Calu3 (cell line): ENCODE measurements around the gene KHDRBS1. TPM values are rescaled to one million over a fixed set of nuclear protein-coding genes. Genes with fewer than 3 reads are reported as not detected.

Experiments used
- BruUV-seq: library from RNA; stranded (reverse); fragments of 400-500 nt; replicated peaks from 2 replicates; lab custom pipeline; 2021; lab: Mats Ljungman, UMichigan
- CTCF ChIA-PET: fragments of 300-600 bp; sonication (Branson Sonifier 250); formaldehyde crosslinking; loops from one replicate; lab custom pipeline; 2022; ENCODE audit warnings: antibody characterized with exemption; lab: Charles Lee
- DNase-seq: peaks from one replicate; pipeline ENCODE4 v3.0.0; 2022
- H3K27ac Mint-ChIP-seq: one replicate; pipeline ENCODE4 v1.8.0; 2022; ENCODE audit warnings: mixed read lengths; ENCODE audit not compliant: unreplicated experiment
- H3K27me3 Mint-ChIP-seq: one replicate; pipeline ENCODE4 v1.8.0; 2022; ENCODE audit warnings: mixed read lengths; ENCODE audit not compliant: unreplicated experiment
- H3K36me3 Mint-ChIP-seq: one replicate; pipeline ENCODE4 v1.8.0; 2022; ENCODE audit warnings: mild to moderate bottlenecking, moderate library complexity, mixed read lengths; ENCODE audit not compliant: insufficient read depth, unreplicated experiment
- H3K4me1 Mint-ChIP-seq: one replicate; pipeline ENCODE4 v1.8.0; 2022; ENCODE audit warnings: mild to moderate bottlenecking, low read depth, mixed read lengths; ENCODE audit not compliant: unreplicated experiment
- H3K4me3 Mint-ChIP-seq: one replicate; pipeline ENCODE4 v1.8.0; 2022; ENCODE audit warnings: mild to moderate bottlenecking, low read depth, moderate library complexity, mixed read lengths; ENCODE audit not compliant: unreplicated experiment
- H3K9me3 Mint-ChIP-seq: one replicate; pipeline ENCODE4 v1.8.0; 2022; ENCODE audit warnings: low read depth, mixed read lengths; ENCODE audit not compliant: unreplicated experiment
- intact Hi-C: fragments of 100-400 bp; cut with micrococcal nuclease; formaldehyde crosslinking; loops from one replicate; pipeline ENCODE4 v1.10.0; 2022; ENCODE audit not compliant: unreplicated experiment
- total RNA-seq: library from RNA; stranded (reverse); gene quantifications from 2 replicates; pipeline ENCODE4 v1.2.3, GENCODE V29; 2022
- TF ChIP-seq, protein P1 (sequence below): fragments of 200-600 bp; IDR thresholded peaks from one replicate; pipeline ENCODE4 v1.8.0; 2022; ENCODE audit warnings: antibody characterized with exemption; ENCODE audit not compliant: unreplicated experiment

Gene KHDRBS1
- total RNA-seq, 1 experiment from 2014 or later: 158 TPM

DNA sequence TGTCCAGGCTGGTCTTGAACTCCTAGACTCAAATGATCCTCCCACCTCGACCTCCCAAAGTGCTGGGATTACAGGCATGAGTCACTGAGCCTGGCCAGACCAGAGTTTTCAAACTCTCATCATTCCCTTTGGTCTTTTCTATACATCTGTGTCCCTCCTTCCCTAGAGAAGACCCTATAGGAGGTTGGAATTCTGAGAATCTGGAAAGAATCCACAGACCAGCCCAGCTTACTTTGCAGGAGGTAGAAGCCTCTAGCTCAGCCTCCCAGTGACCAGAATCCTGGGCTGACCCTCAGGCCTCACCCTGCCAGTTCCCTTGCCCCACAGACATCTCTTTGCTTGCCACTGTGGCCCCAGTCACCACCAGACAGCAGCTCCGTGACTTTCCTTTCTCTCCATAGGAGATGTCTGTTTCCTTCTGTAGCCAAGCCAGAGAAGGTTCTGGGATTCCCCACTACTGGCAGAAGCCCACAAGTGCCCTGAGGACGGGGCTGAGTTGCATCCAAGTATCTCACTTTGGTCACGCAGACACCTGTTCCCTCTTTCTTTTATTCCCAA, 34.7 kb upstream of the KHDRBS1 start:
- Mint-ChIP-seq H3K36me3 (no peaks in the 10 kb centered on the region), H3K27me3 (no peaks in the 10 kb centered on the region), H3K4me1 (no peaks in the 10 kb centered on the region), H3K9me3 (no peaks in the 10 kb centered on the region), H3K27ac (no peak overlapping the region), H3K4me3 (no peak overlapping the region)
- CTCF ChIA-PET: interaction anchor here (1.8 kb wide), 1 partner anchor 190 kb away, joined by 10 read pairs; no protein-coding TSS in a partner anchor
- BruUV-seq: no TSS peak
- TF ChIP-seq, protein P1, sequence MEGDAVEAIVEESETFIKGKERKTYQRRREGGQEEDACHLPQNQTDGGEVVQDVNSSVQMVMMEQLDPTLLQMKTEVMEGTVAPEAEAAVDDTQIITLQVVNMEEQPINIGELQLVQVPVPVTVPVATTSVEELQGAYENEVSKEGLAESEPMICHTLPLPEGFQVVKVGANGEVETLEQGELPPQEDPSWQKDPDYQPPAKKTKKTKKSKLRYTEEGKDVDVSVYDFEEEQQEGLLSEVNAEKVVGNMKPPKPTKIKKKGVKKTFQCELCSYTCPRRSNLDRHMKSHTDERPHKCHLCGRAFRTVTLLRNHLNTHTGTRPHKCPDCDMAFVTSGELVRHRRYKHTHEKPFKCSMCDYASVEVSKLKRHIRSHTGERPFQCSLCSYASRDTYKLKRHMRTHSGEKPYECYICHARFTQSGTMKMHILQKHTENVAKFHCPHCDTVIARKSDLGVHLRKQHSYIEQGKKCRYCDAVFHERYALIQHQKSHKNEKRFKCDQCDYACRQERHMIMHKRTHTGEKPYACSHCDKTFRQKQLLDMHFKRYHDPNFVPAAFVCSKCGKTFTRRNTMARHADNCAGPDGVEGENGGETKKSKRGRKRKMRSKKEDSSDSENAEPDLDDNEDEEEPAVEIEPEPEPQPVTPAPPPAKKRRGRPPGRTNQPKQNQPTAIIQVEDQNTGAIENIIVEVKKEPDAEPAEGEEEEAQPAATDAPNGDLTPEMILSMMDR: no peak
- intact Hi-C loops: no loop called here
- no peak for DNase-seq

DNA sequence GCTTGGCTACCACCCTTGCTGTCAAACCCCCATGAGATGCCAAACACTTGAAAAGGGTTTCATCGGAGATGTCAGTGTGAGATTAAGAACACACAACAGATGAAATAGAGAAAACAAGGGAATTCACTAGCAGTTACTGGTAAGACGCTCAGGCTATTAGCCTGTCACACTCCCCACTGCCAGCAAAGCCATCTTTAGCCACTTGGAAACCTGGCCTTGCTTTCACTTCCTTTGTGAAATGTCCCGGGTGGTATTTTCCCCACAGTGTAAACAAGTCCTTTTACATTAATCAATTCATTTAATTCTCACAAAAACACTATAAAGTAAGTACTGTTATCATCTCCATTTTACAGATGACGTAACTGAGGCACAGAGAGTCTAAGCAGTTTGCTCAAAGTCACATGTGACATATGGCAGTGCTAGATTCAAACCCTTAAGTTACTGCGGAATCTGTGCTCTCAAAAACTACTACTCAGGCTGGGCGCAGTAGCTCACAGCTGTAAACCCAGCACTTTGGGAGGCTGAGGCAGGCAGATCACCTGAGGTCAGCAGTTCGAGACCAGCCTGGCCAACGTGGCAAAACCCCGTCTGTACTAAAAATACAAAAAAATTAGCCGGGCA, 32.7 kb upstream of the KHDRBS1 start:
- Mint-ChIP-seq H3K36me3 (no peaks in the 10 kb centered on the region), H3K27me3 (no peaks in the 10 kb centered on the region), H3K9me3 (no peaks in the 10 kb centered on the region), H3K27ac (no peak overlapping the region), H3K4me1 (no peaks in the 10 kb centered on the region), H3K4me3 (no peak overlapping the region)
- DNase-seq: no peak
- no TSS peak for BruUV-seq
- TF ChIP-seq, protein P1: no peak
- CTCF ChIA-PET: no interaction called here
- intact Hi-C loops: no loop called here

DNA sequence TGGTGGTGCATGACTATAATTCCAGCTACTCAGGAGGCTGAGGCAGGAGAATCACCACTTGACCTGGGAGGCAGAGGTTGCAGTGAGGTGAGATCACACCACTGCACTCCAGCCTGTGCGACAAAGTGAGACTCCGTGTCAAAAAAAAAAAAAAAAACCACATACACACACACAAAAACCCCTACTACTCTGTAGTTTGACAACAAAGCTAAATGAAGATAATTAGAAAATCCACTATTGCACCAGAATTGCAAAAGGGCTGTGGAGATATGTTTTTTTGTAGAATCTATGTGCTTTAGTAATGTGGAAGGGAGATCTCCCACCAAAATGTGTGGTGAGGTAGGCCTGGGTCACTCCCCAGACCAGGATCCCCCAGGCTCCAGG, 32.2 kb upstream of the KHDRBS1 start:
- DNase-seq: no peak
- Mint-ChIP-seq H3K9me3 (no peaks in the 10 kb centered on the region), H3K36me3 (no peaks in the 10 kb centered on the region), H3K27me3 (no peaks in the 10 kb centered on the region), H3K4me1 (no peaks in the 10 kb centered on the region), H3K4me3 (no peak overlapping the region), H3K27ac (no peak overlapping the region)
- intact Hi-C loops: no loop called here
- CTCF ChIA-PET: no interaction called here
- BruUV-seq: no TSS peak
- TF ChIP-seq, protein P1: no peak

DNA sequence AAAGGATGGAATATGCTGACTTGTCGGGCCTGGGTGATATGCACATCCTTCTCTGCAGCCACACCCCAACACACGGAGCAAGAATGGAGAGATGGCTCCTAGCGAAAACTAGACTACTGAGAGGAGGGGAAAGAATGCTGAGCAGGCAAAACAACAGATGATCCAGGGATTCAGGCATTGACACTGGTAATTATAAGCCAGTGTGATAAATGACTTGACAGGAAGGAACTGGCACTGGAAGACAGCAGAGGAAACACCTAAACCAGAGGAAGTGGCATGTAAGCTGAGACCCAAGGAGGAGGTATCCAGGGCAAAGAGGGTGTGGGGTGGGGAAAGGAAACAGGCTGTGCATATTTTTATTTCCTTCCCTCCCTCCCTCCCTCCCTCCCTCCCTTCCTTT, 31.7 kb upstream of the KHDRBS1 start:
- TF ChIP-seq, protein P1: no peak
- CTCF ChIA-PET: no interaction called here
- Mint-ChIP-seq H3K9me3 (no peaks in the 10 kb centered on the region), H3K27ac (no peak overlapping the region), H3K4me1 (no peaks in the 10 kb centered on the region), H3K36me3 (no peaks in the 10 kb centered on the region), H3K4me3 (no peak overlapping the region), H3K27me3 (no peaks in the 10 kb centered on the region)
- no peak for DNase-seq
- BruUV-seq: no TSS peak
- intact Hi-C loops: no loop called here
